ENCODE measurements around the gene SVIP. TPM values are rescaled to one million over a fixed set of nuclear protein-coding genes. Genes with fewer than 3 reads are reported as not detected.

SVIP gene
- total RNA-seq, 2 experiments from 2014 or later: 32.4 to 34.0 TPM

GRCh38 chr11:22828373-22828772, 1.2 kb downstream of the SVIP start:
- CTCF ChIA-PET: interaction anchor here (0.9 to 2.4 kb wide), 8 partner anchors 8 to 204 kb away, joined by 3 to 13 read pairs (median 4); partner anchors contain the start of gene FANCF
- POLR2A ChIA-PET: interaction anchor here (0.8 to 1.6 kb wide), 4 partner anchors 8 to 203 kb away, joined by 3 to 7 read pairs (median 4); partner anchors contain the start of gene FANCF
- DNase-seq (no peak), ATAC-seq (no peak)
- Mint-ChIP-seq H3K4me3 (peak overlapping the region; percentile 78), H3K27ac (peak overlapping the region; percentile 74), H3K36me3 (ENCODE audit: low read depth) (peaks cover 22% of the 10 kb centered on the region), H3K4me1 (ENCODE audit: low read depth) (peaks cover 14% of the 10 kb centered on the region), H3K27me3 (ENCODE audit: low read depth) (no peaks in the 10 kb centered on the region), H3K9me3 (ENCODE audit: insufficient read depth) (no peaks in the 10 kb centered on the region)

- Mint-ChIP-seq H3K36me3 (ENCODE audit: low read depth) (peaks cover 50% of the 10 kb centered on the region), H3K27ac (no peak overlapping the region), H3K9me3 (ENCODE audit: insufficient read depth) (no peaks in the 10 kb centered on the region), H3K27me3 (ENCODE audit: low read depth) (no peaks in the 10 kb centered on the region), H3K4me1 (ENCODE audit: low read depth) (peaks cover under 1% of the 10 kb centered on the region), H3K4me3 (no peak overlapping the region)
- POLR2A ChIA-PET: no interaction called here
- DNase-seq (no peak), ATAC-seq (no peak)
- CTCF ChIA-PET: no interaction called here
These were observed 7.4 kb downstream of the SVIP start for GRCh38 chr11:22822203-22822602.

- ATAC-seq: no peak
- Mint-ChIP-seq H3K4me1 (ENCODE audit: low read depth) (peaks cover 4% of the 10 kb centered on the region), H3K4me3 (no peak overlapping the region), H3K27ac (no peak overlapping the region), H3K9me3 (ENCODE audit: insufficient read depth) (peaks cover 5% of the 10 kb centered on the region), H3K27me3 (ENCODE audit: low read depth) (no peaks in the 10 kb centered on the region), H3K36me3 (ENCODE audit: low read depth) (peaks cover 3% of the 10 kb centered on the region)
- no peak for DNase-seq
- ChIA-PET CTCF (interaction anchor here (1.1 to 1.7 kb wide), 2 partner anchors 17 to 19 kb away, joined by 4 read pairs; no protein-coding TSS in a partner anchor), POLR2A (no interaction called here)
These were observed 19.7 kb downstream of the SVIP start for GRCh38 chr11:22809893-22810292.

- Mint-ChIP-seq H3K27me3 (ENCODE audit: low read depth) (no peaks in the 10 kb centered on the region), H3K27ac (no peak overlapping the region), H3K9me3 (ENCODE audit: insufficient read depth) (peaks cover 5% of the 10 kb centered on the region), H3K4me3 (no peak overlapping the region), H3K36me3 (ENCODE audit: low read depth) (peaks cover 3% of the 10 kb centered on the region), H3K4me1 (ENCODE audit: low read depth) (peaks cover 4% of the 10 kb centered on the region)
- ChIA-PET POLR2A (no interaction called here), CTCF (interaction anchor here (1.2 to 1.7 kb wide), 2 partner anchors 16 to 67 kb away, joined by 4 read pairs; no protein-coding TSS in a partner anchor)
- no peak for ATAC-seq
- no peak for DNase-seq
These were observed 20.9 kb downstream of the SVIP start for GRCh38 chr11:22808571-22809197.

- CTCF ChIA-PET: interaction anchor here (1.2 kb wide), 1 partner anchor 68 kb away, joined by 4 read pairs; no protein-coding TSS in a partner anchor
- Mint-ChIP-seq H3K4me1 (ENCODE audit: low read depth) (peaks cover 4% of the 10 kb centered on the region), H3K27ac (no peak overlapping the region), H3K27me3 (ENCODE audit: low read depth) (no peaks in the 10 kb centered on the region), H3K4me3 (no peak overlapping the region), H3K9me3 (ENCODE audit: insufficient read depth) (peaks cover 5% of the 10 kb centered on the region), H3K36me3 (ENCODE audit: low read depth) (peaks cover 3% of the 10 kb centered on the region)
- POLR2A ChIA-PET: no interaction called here
- no peak for ATAC-seq
- DNase-seq: no peak
These were observed 21.6 kb downstream of the SVIP start for GRCh38 chr11:22807855-22808570.

- Mint-ChIP-seq H3K36me3 (ENCODE audit: low read depth) (peaks cover 3% of the 10 kb centered on the region), H3K27me3 (ENCODE audit: low read depth) (no peaks in the 10 kb centered on the region), H3K27ac (no peak overlapping the region), H3K4me1 (ENCODE audit: low read depth) (peaks cover 4% of the 10 kb centered on the region), H3K9me3 (ENCODE audit: insufficient read depth) (peaks cover 5% of the 10 kb centered on the region), H3K4me3 (no peak overlapping the region)
- DNase-seq: no peak
- ChIA-PET CTCF (no interaction called here), POLR2A (no interaction called here)
- ATAC-seq: no peak
These were observed 22.2 kb downstream of the SVIP start for GRCh38 chr11:22807391-22807790.

- peaks cover 3% of the 10 kb centered on the region for H3K27me3 Mint-ChIP-seq (ENCODE audit: low read depth)
- H3K9me3 Mint-ChIP-seq (ENCODE audit: insufficient read depth): no peaks in the 10 kb centered on the region
- no peaks in the 10 kb centered on the region for H3K36me3 Mint-ChIP-seq (ENCODE audit: low read depth)
- DNase-seq: no peak
- no peaks in the 10 kb centered on the region for H3K4me1 Mint-ChIP-seq (ENCODE audit: low read depth)
- POLR2A ChIA-PET: no interaction called here
- H3K27ac Mint-ChIP-seq: no peak overlapping the region
- H3K4me3 Mint-ChIP-seq: no peak overlapping the region
- CTCF ChIA-PET: interaction anchor here (1.8 kb wide), 1 partner anchor 15 kb away, joined by 5 read pairs; no protein-coding TSS in a partner anchor
- no peak for ATAC-seq
These were observed 26.7 kb downstream of the SVIP start for GRCh38 chr11:22802861-22803260.

- Mint-ChIP-seq H3K4me1 (ENCODE audit: low read depth) (no peaks in the 10 kb centered on the region), H3K27ac (no peak overlapping the region), H3K4me3 (no peak overlapping the region), H3K27me3 (ENCODE audit: low read depth) (peaks cover 7% of the 10 kb centered on the region), H3K9me3 (ENCODE audit: insufficient read depth) (no peaks in the 10 kb centered on the region), H3K36me3 (ENCODE audit: low read depth) (no peaks in the 10 kb centered on the region)
- DNase-seq: no peak
- CTCF ChIA-PET: interaction anchor here (1.7 to 1.8 kb wide), 2 partner anchors 8 to 29 kb away, joined by 5 to 6 read pairs; partner anchors contain the start of gene SVIP
- ATAC-seq: no peak
- POLR2A ChIA-PET: no interaction called here
These were observed 29.1 kb downstream of the SVIP start for GRCh38 chr11:22800482-22800881.

GRCh38 chr11:22798901-22799300, 30.7 kb downstream of the SVIP start:
- H3K4me1 Mint-ChIP-seq (ENCODE audit: low read depth): no peaks in the 10 kb centered on the region

GRCh38 chr11:22797047-22797446, 32.6 kb downstream of the SVIP start:
- no peak overlapping the region for H3K27ac Mint-ChIP-seq
- DNase-seq (no peak), ATAC-seq (no peak)
- no peaks in the 10 kb centered on the region for H3K36me3 Mint-ChIP-seq (ENCODE audit: low read depth)
- no peaks in the 10 kb centered on the region for H3K9me3 Mint-ChIP-seq (ENCODE audit: insufficient read depth)
- POLR2A ChIA-PET: no interaction called here
- CTCF ChIA-PET: interaction anchor here (3.7 kb wide), 1 partner anchor 9 kb away, joined by 15 read pairs; no protein-coding TSS in a partner anchor
- H3K4me1 Mint-ChIP-seq (ENCODE audit: low read depth): no peaks in the 10 kb centered on the region
- H3K27me3 Mint-ChIP-seq (ENCODE audit: low read depth): peaks cover 7% of the 10 kb centered on the region
- H3K4me3 Mint-ChIP-seq: no peak overlapping the region

More at GRCh38 chr11:22798901-22799300, 30.7 kb downstream of the SVIP start:
- Mint-ChIP-seq H3K27ac (no peak overlapping the region), H3K36me3 (ENCODE audit: low read depth) (no peaks in the 10 kb centered on the region), H3K9me3 (ENCODE audit: insufficient read depth) (no peaks in the 10 kb centered on the region), H3K4me3 (no peak overlapping the region), H3K27me3 (ENCODE audit: low read depth) (peaks cover 7% of the 10 kb centered on the region)
- ChIA-PET POLR2A (no interaction called here), CTCF (interaction anchor here (3.7 kb wide), 1 partner anchor 11 kb away, joined by 15 read pairs; no protein-coding TSS in a partner anchor)
- DNase-seq: no peak
- no peak for ATAC-seq

GRCh38 chr11:22795914-22796313, 33.7 kb downstream of the SVIP start:
- DNase-seq (no peak), ATAC-seq (no peak)
- H3K4me1 Mint-ChIP-seq (ENCODE audit: low read depth): no peaks in the 10 kb centered on the region
- peaks cover 9% of the 10 kb centered on the region for H3K27me3 Mint-ChIP-seq (ENCODE audit: low read depth)
- no peak overlapping the region for H3K27ac Mint-ChIP-seq
- ChIA-PET POLR2A (no interaction called here), CTCF (interaction anchor here (3.7 kb wide), 1 partner anchor 8 kb away, joined by 15 read pairs; no protein-coding TSS in a partner anchor)
- H3K36me3 Mint-ChIP-seq (ENCODE audit: low read depth): no peaks in the 10 kb centered on the region
- H3K4me3 Mint-ChIP-seq: no peak overlapping the region
- no peaks in the 10 kb centered on the region for H3K9me3 Mint-ChIP-seq (ENCODE audit: insufficient read depth)

- Mint-ChIP-seq H3K27me3 (ENCODE audit: low read depth) (peaks cover 6% of the 10 kb centered on the region), H3K4me3 (no peak overlapping the region), H3K36me3 (ENCODE audit: low read depth) (no peaks in the 10 kb centered on the region), H3K4me1 (ENCODE audit: low read depth) (no peaks in the 10 kb centered on the region), H3K9me3 (ENCODE audit: insufficient read depth) (no peaks in the 10 kb centered on the region), H3K27ac (no peak overlapping the region)
- ATAC-seq (no peak), DNase-seq (no peak)
- ChIA-PET CTCF (interaction anchor here (1.2 to 1.6 kb wide), 2 partner anchors 9 to 17 kb away, joined by 4 to 6 read pairs; no protein-coding TSS in a partner anchor), POLR2A (no interaction called here)
These were observed 37.1 kb downstream of the SVIP start for GRCh38 chr11:22792497-22792896.

Data from activated CD8-positive, alpha-beta T cell treated with anti-CD3 and anti-CD28 coated beads, Interleukin-2, amount 10 ng/mL, durations not matched to agents 7 days and 5 days (primary cell).